ENCODE measurements around the gene KLHL3. TPM values are rescaled to one million over a fixed set of nuclear protein-coding genes. Genes with fewer than 3 reads are reported as not detected.

The KLHL3 gene
- total and polyA plus RNA-seq, 5 experiments from 2014 or later = 2.7 to 37.2 (median 8.1) TPM

DNA sequence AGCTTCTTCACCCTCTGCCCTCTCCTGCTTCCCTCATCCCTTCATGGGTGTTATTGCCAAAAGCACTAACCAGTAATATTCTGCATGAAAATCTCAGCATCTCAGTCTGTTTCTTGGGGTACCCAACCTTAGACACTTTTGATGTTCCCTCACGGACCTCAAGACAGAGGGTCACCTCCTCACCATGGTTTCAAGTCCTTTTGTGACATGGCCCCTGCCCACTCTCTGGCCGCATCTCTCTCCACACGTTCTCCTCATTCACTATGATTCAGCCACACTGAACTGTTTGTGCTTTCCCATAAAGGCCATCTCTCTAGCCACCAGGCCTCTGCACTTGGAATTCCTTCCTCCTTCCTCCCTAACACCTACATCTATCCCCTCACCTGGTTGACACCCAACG lies 125.3 kb downstream of the KLHL3 start:
- POLR2A ChIA-PET = no interaction called here
- H3K27me3 Mint-ChIP-seq = peaks cover 11 to 22% (median 11%) of the 10 kb centered on the region in 5 donors
- H3K27ac Mint-ChIP-seq = no peak overlapping the region
- H3K4me1 Mint-ChIP-seq = peaks cover 0 to 3% (median 0%) of the 10 kb centered on the region in 4 donors
- no peaks in the 10 kb centered on the region for H3K36me3 Mint-ChIP-seq
- ATAC-seq (no peak), DNase-seq (no peak)
- H3K4me3 Mint-ChIP-seq = no peak overlapping the region
- H3K9me3 Mint-ChIP-seq = no peaks in the 10 kb centered on the region

DNA sequence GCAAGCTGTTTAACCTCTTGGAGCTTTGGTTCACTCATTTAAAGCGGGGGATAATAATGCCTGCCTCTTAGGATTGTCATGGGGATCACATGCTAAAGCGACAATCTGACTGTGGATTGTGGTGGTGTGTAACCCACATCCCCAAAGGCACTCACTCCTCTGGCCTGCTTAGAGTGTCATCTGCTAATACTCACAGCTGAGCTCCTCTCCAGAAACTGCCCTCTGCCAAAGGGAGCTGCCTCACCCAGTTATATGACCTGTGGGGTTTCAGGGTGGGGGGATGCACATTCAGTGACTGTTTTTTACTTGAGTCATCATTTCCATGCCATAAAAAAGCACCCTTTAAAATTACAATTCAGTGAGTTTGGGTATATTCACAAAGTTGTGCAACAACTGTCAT lies 126.8 kb downstream of the KLHL3 start:
- ATAC-seq = no peak
- Mint-ChIP-seq H3K9me3 (no peaks in the 10 kb centered on the region), H3K27me3 (peaks cover 11 to 24% (median 22%) of the 10 kb centered on the region in 5 donors), H3K4me1 (peaks cover 0 to 3% (median 0%) of the 10 kb centered on the region in 4 donors), H3K36me3 (no peaks in the 10 kb centered on the region), H3K27ac (no peak overlapping the region), H3K4me3 (no peak overlapping the region)
- POLR2A ChIA-PET = no interaction called here
- DNase-seq = no peak

- Mint-ChIP-seq H3K4me3 (no peak overlapping the region), H3K4me1 (peaks cover 0 to 3% (median 0%) of the 10 kb centered on the region in 4 donors), H3K9me3 (no peaks in the 10 kb centered on the region), H3K36me3 (no peaks in the 10 kb centered on the region), H3K27ac (no peak overlapping the region), H3K27me3 (peaks cover 14 to 37% (median 27%) of the 10 kb centered on the region in 5 donors)
- DNase-seq (no peak), ATAC-seq (no peak)
- POLR2A ChIA-PET = no interaction called here
Observed at GRCh38 chr5:137607771-137608170, 128.1 kb downstream of the KLHL3 start.

- H3K9me3 Mint-ChIP-seq = no peaks in the 10 kb centered on the region
- ATAC-seq (no peak), DNase-seq (no peak)
- POLR2A ChIA-PET = no interaction called here
- no peak overlapping the region for H3K27ac Mint-ChIP-seq
- H3K27me3 Mint-ChIP-seq = peaks cover 17 to 39% (median 27%) of the 10 kb centered on the region in 5 donors
- no peaks in the 10 kb centered on the region for H3K36me3 Mint-ChIP-seq
- H3K4me1 Mint-ChIP-seq = peaks cover 0 to 3% (median 0%) of the 10 kb centered on the region in 4 donors
- H3K4me3 Mint-ChIP-seq = no peak overlapping the region
Observed at GRCh38 chr5:137606401-137606800, 129.5 kb downstream of the KLHL3 start.

- Mint-ChIP-seq H3K27me3 (peaks cover 13 to 29% (median 25%) of the 10 kb centered on the region in 5 donors), H3K27ac (no peak overlapping the region), H3K36me3 (no peaks in the 10 kb centered on the region), H3K4me1 (no peaks in the 10 kb centered on the region), H3K4me3 (no peak overlapping the region), H3K9me3 (no peaks in the 10 kb centered on the region)
- DNase-seq (no peak), ATAC-seq (no peak)
- POLR2A ChIA-PET = no interaction called here
Observed at GRCh38 chr5:137605411-137605810, 130.5 kb downstream of the KLHL3 start.

- ATAC-seq (no peak), DNase-seq (no peak)
- Mint-ChIP-seq H3K9me3 (no peaks in the 10 kb centered on the region), H3K4me3 (no peak overlapping the region), H3K36me3 (no peaks in the 10 kb centered on the region), H3K27ac (no peak overlapping the region), H3K27me3 (peaks cover 15 to 36% (median 27%) of the 10 kb centered on the region in 5 donors), H3K4me1 (no peaks in the 10 kb centered on the region)
- POLR2A ChIA-PET = no interaction called here
Observed at GRCh38 chr5:137604348-137605095, 131.4 kb downstream of the KLHL3 start.

DNA sequence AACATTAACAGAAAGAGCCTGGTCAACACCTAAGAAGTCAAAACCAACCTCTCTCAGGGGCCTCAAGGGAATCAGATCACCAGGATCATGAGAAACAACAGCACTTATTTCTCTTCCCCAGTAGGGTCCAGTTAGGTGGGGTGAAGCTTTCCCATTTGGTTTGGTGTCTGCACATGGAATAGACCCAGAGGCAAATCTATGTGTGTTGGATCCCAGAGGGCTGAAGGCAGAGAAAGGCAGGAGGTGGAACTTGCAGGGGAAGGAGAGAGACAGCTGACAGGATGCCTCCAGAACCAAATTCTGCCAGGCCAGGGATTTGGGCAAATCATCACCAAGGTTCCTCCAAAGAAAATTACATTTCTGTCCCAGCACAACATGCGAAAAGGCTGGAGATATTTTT lies 132.0 kb downstream of the KLHL3 start:
- Mint-ChIP-seq H3K4me1 (no peaks in the 10 kb centered on the region), H3K36me3 (no peaks in the 10 kb centered on the region), H3K27ac (no peak overlapping the region), H3K4me3 (no peak overlapping the region), H3K9me3 (no peaks in the 10 kb centered on the region), H3K27me3 (peaks cover 20 to 42% (median 30%) of the 10 kb centered on the region in 5 donors)
- POLR2A ChIA-PET = no interaction called here
- DNase-seq = no peak
- ATAC-seq = no peak

GRCh38 chr5:137603356-137603755 lies 132.5 kb downstream of the KLHL3 start:
- Mint-ChIP-seq H3K27me3 (peaks cover 20 to 48% (median 34%) of the 10 kb centered on the region in 5 donors), H3K4me3 (no peak overlapping the region), H3K27ac (no peak overlapping the region), H3K36me3 (no peaks in the 10 kb centered on the region), H3K4me1 (no peaks in the 10 kb centered on the region), H3K9me3 (no peaks in the 10 kb centered on the region)
- ATAC-seq (no peak), DNase-seq (no peak)
- POLR2A ChIA-PET = no interaction called here

- no peak for DNase-seq
Observed at GRCh38 chr5:137602721-137603273, 133.1 kb downstream of the KLHL3 start.

GRCh38 chr5:137600721-137601360 lies 135.0 kb downstream of the KLHL3 start:
- Mint-ChIP-seq H3K36me3 (no peaks in the 10 kb centered on the region), H3K27ac (no peak overlapping the region), H3K4me1 (peaks cover 0 to 1% (median 0%) of the 10 kb centered on the region in 4 donors), H3K27me3 (peaks cover 17 to 63% (median 38%) of the 10 kb centered on the region in 5 donors), H3K4me3 (no peak overlapping the region), H3K9me3 (no peaks in the 10 kb centered on the region)
- DNase-seq = no peak
- POLR2A ChIA-PET = no interaction called here
- no peak for ATAC-seq

More at GRCh38 chr5:137602721-137603273, 133.1 kb downstream of the KLHL3 start:
- Mint-ChIP-seq H3K4me1 (peaks cover 0 to 1% (median 0%) of the 10 kb centered on the region in 4 donors), H3K4me3 (no peak overlapping the region), H3K27ac (no peak overlapping the region), H3K36me3 (no peaks in the 10 kb centered on the region), H3K27me3 (peaks cover 18 to 52% (median 31%) of the 10 kb centered on the region in 5 donors), H3K9me3 (no peaks in the 10 kb centered on the region)
- ATAC-seq = no peak
- POLR2A ChIA-PET = no interaction called here

DNA sequence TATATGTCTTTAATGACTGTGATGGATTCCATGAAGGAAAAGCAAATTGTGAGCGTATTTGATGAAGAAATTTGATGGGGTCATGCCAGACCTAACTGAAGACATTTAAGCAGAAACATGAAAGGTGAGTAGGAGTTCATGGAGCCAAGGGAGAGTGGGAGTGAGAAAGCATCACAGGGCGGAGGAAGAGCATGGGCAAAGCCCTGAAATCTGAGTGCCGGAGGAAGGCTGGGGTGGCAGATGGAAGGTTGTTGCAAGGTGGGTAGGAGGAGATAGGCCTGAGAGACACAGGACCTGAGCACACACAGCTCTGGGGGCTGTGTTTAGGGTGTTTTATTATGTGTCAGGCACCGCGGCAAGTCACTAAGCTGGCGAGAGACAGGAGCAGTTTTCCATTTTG lies 136.4 kb downstream of the KLHL3 start:
- H3K27ac Mint-ChIP-seq = no peak overlapping the region
- ATAC-seq (no peak), DNase-seq (no peak)
- H3K4me1 Mint-ChIP-seq = peaks cover 0 to 1% (median 0%) of the 10 kb centered on the region in 4 donors
- no peaks in the 10 kb centered on the region for H3K9me3 Mint-ChIP-seq
- no peak overlapping the region for H3K4me3 Mint-ChIP-seq
- H3K27me3 Mint-ChIP-seq = peaks cover 15 to 54% (median 41%) of the 10 kb centered on the region in 5 donors
- no peaks in the 10 kb centered on the region for H3K36me3 Mint-ChIP-seq
- POLR2A ChIA-PET = no interaction called here

DNA sequence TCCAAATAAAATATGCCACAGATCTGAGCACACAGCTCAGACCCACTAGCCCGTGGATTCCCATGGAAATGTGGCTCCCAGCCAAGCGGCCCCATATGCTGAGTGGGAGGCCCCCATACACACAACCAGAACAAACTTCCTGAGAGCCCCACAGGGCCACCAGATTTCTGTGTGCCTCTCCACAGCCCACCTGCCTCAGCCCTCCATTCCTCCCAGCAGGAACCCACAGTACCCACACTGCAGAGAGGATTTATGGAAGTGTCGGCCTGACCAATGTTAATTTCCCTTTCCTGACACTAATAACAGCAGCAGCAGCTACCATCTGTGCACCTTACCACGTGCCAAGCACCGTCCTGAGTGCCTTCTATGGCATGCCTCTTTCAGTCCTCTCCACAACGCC lies 137.5 kb downstream of the KLHL3 start:
- Mint-ChIP-seq H3K4me3 (no peak overlapping the region), H3K36me3 (no peaks in the 10 kb centered on the region), H3K4me1 (peaks cover 0 to 1% (median 0%) of the 10 kb centered on the region in 4 donors), H3K9me3 (no peaks in the 10 kb centered on the region), H3K27me3 (peaks cover 18 to 49% (median 42%) of the 10 kb centered on the region in 5 donors), H3K27ac (no peak overlapping the region)
- ATAC-seq = no peak
- POLR2A ChIA-PET = no interaction called here
- no peak for DNase-seq

GRCh38 chr5:137596941-137597340 lies 138.9 kb downstream of the KLHL3 start:
- no peak overlapping the region for H3K4me3 Mint-ChIP-seq
- no peak overlapping the region for H3K27ac Mint-ChIP-seq
- no peak for DNase-seq
- H3K4me1 Mint-ChIP-seq = peaks cover 0 to 1% (median 0%) of the 10 kb centered on the region in 4 donors
- no peak for ATAC-seq
- POLR2A ChIA-PET = no interaction called here
- peaks cover 0 to 13% (median 2%) of the 10 kb centered on the region in 9 donors for H3K9me3 Mint-ChIP-seq
- H3K27me3 Mint-ChIP-seq = peaks cover 15 to 45% (median 39%) of the 10 kb centered on the region in 5 donors
- H3K36me3 Mint-ChIP-seq = no peaks in the 10 kb centered on the region

Data from naive thymus-derived CD8-positive, alpha-beta T cell (primary cell).